Measurements from ENCODE around the gene USP7.
"Not testable (repeated sequence)": the region's sequence is repeated elsewhere in the genome, so short reads cannot be mapped to it uniquely, and the experiment has no call there.

USP7 gene

GRCh38 chr16:8858994-8859912, 104.5 kb downstream of the USP7 start:
- no peak for DNase-seq

- no peak for DNase-seq
These were observed 107.7 kb downstream of the USP7 start for GRCh38 chr16:8855972-8856371.

- DNase-seq: no peak
These were observed 108.5 kb downstream of the USP7 start for GRCh38 chr16:8855051-8855786.

GRCh38 chr16:8854298-8854948, 109.3 kb downstream of the USP7 start:
- DNase-seq: no peak

GRCh38 chr16:8853611-8854010, 110.1 kb downstream of the USP7 start:
- DNase-seq: no peak

GRCh38 chr16:8853150-8853549, 110.6 kb downstream of the USP7 start:
- no peak for DNase-seq

GRCh38 chr16:8852534-8852933, 111.2 kb downstream of the USP7 start:
- DNase-seq: no peak

- no peak for DNase-seq
These were observed 111.8 kb downstream of the USP7 start for GRCh38 chr16:8851761-8852403.

- DNase-seq: no peak
These were observed 113.3 kb downstream of the USP7 start for GRCh38 chr16:8850279-8850885.

GRCh38 chr16:8849411-8850011, 114.2 kb downstream of the USP7 start:
- DNase-seq: no peak

GRCh38 chr16:8848939-8849391, 114.7 kb downstream of the USP7 start:
- DNase-seq: no peak

GRCh38 chr16:8848231-8848938, 115.3 kb downstream of the USP7 start:
- no peak for DNase-seq

- DNase-seq: no peak
These were observed 116.1 kb downstream of the USP7 start for GRCh38 chr16:8847623-8848022.

GRCh38 chr16:8847145-8847544, 116.6 kb downstream of the USP7 start:
- no peak for DNase-seq

- DNase-seq: no peak
These were observed 117.2 kb downstream of the USP7 start for GRCh38 chr16:8846401-8846932.

GRCh38 chr16:8845699-8846298, 117.9 kb downstream of the USP7 start:
- no peak for DNase-seq

- not testable (repeated sequence) for DNase-seq
These were observed 120.4 kb downstream of the USP7 start for GRCh38 chr16:8843296-8843695.
